ENCODE measurements around the gene DCAF10.
"Not testable (repeated sequence)": the region's sequence is repeated elsewhere in the genome, so short reads cannot be mapped to it uniquely, and the experiment has no call there.

The DCAF10 gene, protein sequence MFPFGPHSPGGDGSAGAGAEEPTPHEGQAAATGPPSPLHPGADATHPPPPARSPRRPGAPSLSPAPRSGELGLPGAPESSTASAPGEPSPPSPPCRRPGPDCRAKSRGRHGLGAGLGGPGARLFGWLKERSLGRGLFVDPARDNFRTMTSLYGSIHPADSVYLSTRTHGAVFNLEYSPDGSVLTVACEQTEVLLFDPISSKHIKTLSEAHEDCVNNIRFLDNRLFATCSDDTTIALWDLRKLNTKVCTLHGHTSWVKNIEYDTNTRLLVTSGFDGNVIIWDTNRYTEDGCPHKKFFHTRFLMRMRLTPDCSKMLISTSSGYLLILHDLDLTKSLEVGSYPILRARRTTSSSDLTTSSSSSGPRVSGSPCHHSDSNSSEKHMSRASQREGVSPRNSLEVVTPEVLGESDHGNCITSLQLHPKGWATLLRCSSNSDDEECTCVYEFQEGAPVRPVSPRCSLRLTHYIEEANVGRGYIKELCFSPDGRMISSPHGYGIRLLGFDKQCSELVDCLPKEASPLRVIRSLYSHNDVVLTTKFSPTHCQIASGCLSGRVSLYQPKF

DNA sequence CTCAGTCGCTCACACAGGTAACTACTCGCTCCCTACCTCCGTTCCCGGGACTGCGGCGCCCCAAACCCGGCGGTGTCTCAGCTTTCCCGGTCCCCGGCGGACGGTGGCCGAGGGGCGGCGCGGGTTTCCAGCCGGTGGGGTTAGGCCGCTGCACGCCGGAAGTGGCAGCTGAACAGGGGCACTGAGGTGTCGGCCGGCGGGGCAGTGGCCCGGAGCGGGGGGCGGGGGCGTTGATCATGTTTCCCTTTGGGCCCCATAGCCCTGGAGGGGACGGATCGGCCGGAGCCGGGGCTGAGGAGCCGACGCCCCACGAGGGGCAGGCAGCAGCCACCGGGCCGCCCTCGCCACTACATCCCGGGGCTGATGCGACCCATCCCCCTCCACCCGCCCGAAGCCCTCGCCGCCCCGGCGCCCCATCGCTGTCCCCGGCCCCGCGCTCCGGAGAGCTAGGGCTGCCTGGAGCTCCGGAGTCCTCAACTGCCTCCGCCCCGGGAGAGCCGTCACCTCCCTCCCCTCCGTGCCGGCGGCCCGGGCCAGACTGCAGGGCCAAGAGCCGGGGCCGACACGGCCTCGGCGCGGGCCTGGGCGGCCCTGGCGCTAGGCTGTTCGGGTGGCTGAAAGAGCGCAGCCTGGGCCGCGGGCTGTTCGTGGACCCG lies at the start of gene DCAF10:
DCAF10 (plus strand) TSS at position 167 of the 656 bp plus-strand sequence; CDS start at position 237, 70 bp downstream.
- DNase-seq = peak; percentile 66 to 92 (median 82)

DNA sequence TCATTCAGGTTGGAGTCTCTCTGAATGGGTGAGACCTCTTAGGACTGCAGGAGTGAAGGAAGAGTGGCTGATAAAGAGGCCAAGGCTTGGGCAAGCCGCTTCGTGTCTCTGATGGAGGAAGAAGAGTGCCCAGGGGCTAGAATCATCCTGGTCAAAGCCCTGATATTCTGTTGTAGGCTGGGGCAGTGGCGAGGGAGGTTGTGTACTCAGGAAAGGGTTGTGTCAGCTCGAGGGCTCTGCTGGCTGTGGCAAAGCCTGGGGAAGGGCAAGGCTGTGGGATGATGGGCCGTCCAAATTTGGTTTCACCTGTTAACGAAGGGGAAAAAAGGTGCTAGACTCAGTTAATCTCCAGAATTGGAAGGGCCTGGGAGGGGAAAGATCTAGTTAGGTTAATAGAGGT lies 49.4 kb upstream of the DCAF10 start:
- DNase-seq = no peak

DNA sequence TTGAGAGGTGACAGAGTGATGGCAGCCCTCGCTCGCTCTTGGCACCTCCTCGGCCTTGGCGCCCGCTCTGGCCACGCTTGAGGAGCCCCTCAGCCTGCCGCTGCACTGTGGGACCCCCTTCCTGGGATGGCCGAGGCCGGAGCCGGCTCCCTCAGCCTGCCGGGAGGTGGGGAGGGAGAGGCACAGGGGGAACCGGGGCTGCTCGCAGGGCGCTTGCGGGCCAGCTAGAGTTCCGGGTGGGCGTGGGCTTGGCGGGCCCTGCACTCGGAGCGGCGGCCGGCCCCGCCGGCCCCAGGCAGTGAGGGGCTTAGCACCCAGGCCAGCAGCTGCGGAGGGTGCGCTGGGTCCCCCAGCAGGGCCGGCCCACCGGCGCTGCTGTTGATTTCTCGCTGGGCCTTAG lies 48.9 kb upstream of the DCAF10 start:
- not testable (repeated sequence) for DNase-seq

DNA sequence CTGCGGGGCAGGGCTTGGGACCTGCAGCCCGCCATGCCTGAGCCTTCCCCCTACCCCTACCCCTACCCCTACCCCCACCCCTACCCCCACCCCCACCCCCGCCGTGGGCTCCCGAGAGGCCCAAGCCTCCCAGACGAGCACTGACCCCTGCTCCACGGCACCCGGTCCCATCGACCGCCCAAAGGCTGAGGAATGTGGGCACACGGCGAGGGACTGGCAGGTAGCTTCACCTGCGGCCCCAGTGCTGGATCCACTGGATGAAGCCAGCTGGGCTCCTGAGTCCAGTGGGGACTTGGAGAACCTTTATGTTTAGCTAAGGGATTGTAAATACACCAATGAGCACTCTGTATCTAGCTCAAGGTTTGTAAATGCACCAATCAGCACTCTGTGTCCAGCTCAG lies 48.5 kb upstream of the DCAF10 start:
- not testable (repeated sequence) for DNase-seq

DNA sequence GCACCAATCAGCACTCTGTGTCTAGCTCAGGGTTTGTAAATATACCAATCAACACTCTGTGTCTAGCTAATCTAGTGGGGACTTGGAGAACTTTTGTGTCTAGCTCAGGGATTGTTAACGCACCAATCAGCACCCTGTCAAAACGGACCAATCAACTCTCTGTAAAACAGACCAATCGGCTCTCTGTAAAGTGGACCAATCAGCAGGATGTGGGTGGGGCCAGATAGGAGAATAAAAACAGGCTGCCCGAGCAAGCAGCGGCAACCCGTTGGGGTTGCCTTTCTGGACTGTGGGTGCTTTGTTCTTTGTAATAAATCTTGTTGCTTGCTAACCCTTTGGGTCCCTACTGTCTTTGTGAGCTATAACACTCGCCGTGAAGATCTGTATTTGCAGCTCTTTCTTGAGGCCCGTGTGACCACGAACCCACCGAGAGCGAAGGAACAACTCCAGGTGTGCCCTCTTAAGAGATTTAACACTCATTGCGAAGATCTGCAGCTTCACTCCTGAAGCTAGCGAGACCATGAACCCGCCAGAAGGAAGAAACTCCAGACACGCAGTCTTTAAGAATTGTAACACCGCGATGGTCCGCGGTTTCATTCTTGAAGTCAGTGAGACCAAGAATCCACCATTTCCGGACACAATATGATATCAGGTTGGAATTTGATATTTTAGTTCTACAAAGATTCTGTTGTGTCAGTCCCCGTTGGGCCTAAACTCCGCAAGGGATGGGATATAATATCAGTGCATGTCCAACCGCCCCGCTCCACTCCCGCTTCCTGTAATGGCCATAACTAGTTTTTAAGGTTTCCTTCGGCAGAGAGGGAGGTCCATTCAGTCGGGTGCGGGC lies 47.7 kb upstream of the DCAF10 start:
- no peak for DNase-seq

DNA sequence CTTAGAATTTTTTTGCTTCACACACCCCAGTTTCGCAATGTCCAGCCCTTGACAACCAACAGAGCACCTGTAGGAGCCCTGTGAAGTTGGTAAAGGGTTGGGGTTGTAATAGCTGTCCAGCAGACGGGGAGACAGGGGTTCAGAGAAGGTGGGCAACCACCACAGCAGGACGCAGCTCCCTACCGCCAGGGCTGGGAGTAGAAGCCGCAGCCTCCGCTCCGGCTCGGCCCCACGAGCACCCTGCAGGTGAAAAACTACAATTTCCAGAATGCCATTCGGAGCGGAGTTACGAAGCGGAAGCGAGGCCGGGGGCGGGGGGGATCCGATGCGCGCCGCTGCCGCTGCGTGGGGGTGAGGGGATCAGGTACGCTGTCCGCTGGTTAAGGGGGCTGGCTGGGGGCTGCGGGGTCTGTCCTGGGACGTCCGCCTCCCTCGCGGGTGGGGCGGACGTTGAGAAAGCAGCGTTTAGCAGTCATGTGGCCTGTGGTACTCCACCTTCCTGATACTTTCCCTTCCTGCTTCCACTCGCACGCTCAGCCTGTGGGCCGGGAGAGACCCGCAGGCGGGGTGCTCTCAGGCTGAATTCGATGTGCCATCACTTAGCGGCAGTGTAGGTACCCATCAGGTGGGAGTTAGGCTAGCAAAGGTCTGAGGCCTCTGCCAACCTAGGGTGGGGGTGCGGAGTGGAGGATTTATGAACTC lies 47.0 kb upstream of the DCAF10 start, which contains the start of gene TRMT10B:
TRMT10B (plus strand) TSS at position 317 of the 702 bp plus-strand sequence. CDS start 8,127 bp downstream, outside the sequence.
- peak; percentile 41 to 68 (median 56) for DNase-seq

DNA sequence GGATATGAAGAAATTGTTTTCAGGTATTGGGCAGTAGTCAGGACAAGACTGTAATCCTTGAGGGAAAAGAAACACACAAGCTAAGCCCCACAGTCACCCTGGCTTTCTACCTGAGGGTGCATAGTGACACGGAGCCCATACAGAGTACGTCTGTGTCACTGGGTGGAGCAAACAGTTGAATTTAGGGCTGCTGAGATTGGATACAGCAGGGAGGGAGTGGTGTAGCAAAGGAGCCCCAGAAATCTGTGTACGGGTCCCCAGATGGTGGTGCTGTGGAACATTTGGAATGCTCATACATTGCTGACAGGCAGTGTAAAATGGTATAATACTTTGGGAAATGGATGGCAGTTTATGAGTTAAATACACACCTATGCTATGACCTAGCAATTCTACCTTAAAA lies 41.9 kb upstream of the DCAF10 start:
- DNase-seq = no peak

DNA sequence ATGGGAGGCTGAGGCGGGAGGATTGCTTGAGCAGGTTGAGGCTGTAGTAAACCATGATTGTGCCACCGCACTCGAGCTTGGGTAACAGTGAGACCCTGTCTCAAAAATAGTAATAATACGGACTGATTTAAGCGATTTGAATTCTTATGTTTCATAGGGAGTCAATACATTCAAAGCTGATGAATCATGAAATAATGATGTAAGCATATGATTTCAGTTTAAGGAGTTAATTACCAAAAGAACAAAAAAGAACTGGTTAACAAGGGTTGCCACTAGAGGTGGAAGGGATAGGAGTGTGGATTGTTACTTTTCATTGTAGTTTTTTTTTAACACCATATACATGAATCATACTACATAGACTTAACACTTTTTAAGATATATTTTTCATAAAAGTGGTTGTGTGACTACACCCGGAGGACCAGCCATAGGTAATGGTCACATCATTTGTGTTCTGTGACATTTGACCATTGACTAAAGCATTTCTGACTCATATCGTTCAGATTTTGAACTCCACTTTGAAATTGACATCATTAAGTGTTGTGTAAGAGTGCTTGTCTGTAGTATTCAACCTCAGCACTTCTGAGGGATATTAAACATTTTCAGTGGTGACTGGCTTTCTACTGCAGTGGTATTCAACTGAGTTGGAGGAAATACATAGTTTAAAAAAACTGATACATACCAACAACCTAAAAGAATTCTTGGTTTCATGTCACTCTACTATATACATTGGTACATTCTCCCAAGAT lies 40.0 kb upstream of the DCAF10 start:
- DNase-seq = no peak

DNA sequence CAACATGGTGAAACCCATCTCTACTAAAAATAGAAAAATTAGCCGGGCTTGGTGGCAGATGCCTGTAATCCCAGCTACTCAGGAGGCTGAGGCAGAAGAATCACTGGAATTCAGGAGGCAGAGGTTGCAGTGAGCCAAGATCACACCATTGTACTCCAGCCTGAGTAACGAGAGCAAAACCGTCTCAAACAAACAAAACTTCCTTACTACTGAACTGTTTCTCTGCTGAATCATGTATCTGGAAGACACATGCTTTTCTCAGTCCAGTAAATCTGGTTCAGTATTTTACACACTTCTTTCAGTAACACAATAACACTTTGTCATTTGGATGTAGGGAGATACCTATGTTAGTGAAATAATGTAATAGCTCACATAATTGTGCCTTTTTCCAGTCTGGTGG lies 39.1 kb upstream of the DCAF10 start:
- DNase-seq = no peak

DNA sequence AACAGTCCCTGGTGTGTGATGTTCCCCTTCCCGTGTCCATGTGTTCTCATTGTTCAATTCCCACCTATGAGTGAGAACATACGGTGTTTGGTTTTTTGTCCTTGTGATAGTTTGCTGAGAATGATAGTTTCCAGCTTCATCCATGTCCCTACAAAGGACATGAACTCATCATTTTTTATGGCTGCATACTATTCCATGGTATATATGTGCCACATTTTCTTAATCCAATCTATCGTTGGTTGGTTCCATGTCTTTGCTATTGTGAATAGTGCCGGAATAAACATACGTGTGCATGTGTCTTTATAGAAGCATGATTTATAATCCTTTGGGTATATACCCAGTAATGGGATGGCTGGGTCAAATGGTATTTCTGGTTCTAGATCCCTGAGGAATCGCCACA lies 35.3 kb upstream of the DCAF10 start:
- not testable (repeated sequence) for DNase-seq

DNA sequence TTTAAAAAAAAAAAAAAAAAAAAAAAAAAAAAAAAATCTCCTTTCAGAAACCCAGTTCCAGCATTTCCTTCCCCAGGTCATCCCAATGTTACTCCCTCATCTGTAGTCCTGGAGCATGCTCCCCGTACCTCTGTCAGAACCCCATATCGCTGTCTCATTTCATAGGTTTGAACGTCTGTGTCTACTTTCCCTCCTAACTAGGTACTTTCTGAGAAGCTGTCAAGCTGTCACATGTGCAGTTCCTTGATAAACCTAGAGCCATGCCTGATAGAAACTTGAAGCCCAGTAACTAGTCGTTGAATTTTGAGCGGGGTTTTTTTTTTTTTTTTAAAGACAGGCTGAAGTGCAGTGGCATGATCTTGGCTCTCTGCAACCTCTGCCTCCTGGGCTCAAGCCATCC lies 31.3 kb upstream of the DCAF10 start:
- DNase-seq = no peak

DNA sequence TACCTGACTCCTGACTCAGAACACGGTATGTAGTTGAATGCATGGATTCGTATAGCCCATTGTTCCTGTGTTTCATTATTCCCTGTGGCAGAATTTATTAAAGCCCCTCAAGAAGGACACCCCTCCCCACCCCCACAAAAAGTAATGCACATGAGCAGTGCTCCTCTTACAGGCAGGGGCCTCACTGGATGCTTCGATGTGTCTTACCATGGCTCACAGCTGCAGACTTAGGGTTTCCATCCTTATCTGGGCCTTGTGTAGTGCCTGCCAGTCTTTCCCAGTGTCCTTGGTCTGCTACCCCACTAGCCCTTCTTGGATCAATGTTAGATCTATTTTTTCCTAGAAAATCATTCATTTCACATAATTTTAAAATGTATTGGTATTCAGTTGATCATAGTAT lies 30.6 kb upstream of the DCAF10 start:
- DNase-seq = no peak

DNA sequence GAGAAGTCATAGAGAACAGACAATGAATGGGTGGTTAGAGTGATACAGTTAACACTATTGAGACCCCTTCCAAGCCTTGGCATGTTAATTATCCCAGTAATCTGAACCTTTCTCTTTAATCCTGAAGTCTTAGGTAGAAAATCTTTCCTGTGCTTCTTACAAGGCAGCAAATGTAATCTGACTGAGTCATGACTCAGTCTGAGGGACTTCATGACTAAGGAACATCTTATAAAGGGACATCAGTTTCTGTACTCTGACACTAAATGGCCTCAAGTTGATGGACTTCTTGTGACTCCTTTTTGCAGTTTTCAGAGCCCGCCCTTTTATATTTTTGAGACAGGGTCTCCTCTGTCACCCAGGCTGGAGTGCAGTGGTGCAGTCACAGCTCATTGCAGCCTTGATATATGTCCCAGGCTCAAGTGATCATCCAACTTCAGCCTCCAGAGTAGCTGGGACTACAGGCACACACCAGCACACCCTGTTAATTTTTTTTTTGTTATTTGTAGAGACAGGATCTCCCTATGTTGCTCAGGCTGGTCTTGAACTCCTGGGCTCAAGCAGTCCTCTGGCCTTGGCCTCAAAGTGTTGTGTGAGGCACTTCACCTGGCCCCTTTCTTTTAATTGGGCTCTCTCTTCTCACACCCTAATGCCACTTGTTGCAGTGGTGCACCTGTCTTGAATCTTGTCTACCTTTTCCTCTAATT lies 25.2 kb upstream of the DCAF10 start:
- no peak for DNase-seq

DNA sequence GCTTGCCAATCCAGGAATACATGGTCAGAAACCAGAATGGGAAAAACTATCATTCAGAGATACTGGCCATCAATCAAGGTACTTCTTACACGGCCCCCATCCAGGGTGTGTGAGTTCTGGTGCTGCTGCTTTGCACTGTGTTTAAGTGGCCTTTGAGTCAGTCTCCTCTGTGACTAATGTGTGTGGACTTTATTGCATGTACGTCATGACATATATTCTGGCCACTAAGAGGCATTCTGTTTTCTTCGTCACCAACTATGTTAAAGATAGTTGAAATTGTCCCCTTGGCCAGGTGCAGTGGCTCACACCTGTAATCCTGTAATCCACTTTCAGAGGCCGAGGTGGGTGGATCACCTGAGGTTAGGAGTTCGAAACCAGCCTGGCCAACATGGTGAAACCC lies 24.3 kb upstream of the DCAF10 start:
- no peak for DNase-seq

DNA sequence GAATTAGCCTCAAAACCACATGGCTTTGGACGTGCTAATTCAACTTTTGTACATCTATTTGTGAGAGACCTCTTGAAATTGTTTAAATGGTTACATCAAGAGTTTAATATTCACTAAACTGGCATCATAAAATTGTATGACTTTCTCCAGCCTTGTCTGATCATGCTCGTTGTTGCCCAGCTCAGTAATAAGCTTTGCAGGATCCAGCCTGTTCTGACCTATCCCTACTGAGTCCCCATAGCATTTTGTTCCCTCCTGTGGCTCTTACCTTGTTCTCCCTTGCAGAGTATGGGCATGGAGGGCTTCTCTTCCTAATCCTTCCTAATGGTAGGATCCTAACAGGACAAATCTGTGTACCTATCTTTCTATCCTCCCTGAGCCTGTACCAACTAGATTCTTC lies 22.1 kb upstream of the DCAF10 start:
- no peak for DNase-seq

DNA sequence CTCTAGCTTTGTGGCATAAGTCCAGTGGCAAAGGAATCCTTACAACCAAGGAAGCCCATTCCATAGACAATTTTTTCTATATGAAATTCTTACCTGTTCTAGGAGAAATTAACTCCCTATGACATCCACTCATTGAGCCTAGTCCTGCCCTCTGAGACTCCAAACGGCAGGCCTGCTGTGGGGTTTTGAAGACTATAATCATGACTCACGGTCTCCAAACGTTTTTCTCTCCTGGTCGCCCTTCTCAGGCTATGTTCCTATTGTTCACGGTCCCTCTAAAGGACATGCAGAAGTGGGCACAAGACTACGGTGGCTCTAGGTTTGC lies 16.3 kb upstream of the DCAF10 start:
- DNase-seq = no peak

DNA sequence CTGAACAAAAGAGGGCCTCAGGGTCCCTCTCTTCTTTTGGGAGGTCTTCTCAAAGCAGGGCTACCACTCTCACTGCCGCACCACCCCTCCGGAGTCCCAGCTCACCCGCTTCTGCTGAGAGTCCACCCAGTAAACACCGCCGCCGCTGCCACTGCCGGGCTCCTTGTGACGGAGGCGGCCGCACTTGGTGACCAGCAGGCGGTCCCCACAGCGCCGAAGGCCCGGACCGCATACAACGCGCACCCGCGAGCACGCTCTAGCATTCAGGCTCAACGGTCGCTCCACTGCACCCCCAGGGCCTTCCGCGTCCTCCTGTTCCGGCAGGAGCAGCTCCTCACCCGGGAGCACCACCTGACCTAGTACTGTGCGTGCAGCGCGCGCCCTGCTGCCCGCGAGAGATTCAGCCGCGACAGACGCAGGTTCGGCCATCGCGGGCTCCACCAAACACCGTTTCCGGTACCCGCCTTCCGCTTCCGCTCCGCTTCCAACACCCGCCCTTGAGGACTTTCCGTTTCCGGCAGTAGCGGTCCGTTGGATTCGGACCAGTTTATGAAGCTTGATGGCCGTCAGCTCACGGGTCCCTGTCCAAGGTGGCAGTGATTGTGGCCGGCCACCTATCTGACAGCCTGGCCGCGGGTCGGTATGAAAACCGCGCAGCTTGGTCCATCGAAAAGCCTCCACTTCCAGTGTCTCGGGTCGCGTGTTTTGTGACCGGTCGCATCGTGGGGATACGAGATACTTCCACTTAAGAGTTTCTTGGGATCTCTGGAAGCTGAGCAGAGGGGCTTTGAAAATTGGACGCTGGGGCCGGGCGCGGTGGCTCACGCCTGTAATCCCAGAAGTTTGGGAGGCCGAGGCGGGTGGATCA lies 15.7 kb upstream of the DCAF10 start, which contains the start of gene EXOSC3:
EXOSC3 (minus strand) TSS at position 449 of the 868 bp plus-strand sequence; CDS start at position 429, 20 bp downstream.
- peak; percentile 68 to 83 (median 77) for DNase-seq

DNA sequence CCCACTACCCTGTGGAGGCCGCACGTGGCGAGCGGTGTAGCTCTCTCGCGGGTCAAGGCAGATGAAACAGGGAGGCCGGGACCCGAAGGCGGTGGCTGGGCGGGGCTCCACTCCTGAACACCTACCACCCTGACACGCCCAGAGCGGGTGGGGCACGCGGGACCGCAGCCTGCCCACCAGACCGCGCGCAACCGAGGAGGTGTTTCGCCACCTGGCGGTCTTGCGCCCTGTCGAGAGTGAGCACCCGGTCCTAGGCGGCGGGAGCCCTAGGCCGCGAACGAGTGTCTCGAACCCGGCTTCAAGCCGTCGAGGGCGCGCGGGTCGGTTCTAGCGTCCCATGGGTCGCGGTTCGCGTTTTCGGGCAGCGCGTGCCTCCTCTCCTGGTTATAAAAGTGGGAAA lies 13.5 kb upstream of the DCAF10 start:
- no peak for DNase-seq

DNA sequence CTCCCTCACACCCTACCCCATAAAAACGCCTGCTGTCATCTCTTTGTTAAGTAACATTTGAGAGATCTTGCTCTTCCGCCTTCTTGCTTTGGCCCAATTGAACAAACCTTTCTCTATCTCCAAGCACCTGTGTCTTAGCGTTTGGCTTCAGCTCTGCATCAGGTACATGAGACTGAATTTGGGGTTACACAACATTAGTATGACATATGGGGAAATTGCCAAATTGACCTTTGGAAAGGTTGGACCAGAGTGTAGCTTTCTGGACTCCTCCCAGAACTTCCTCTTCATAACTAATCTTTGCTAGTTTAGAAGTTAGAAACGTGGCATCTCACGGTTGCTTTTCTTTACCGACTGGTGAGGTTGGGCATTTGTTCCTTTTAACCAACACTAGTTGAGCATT lies 12.3 kb upstream of the DCAF10 start:
- no peak for DNase-seq

DNA sequence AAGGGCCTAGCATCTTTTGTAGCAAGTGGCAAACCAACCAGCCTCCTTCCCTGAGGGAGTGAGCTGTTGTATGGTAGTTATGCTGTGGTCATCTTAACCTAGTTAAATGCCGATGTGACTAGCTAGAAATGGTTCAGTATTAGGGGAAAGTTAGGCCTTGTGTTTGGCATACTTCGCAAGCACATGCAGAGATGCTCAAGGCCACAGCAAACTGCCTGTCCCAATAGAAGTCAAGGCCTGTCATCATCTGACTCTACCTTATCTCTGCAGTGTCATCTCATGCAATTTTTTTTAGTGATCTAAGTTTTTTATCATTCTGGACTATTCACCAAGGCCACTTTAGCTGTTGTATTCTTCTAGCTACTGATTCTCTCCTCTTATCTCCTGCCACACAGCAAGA lies 10.5 kb upstream of the DCAF10 start:
- no peak for DNase-seq
